Stimulated activated CD8-positive, alpha-beta memory T cell treated with anti-CD3 and anti-CD28 coated beads, Interleukin-15, amount 100 ng/mL, for 4 hours (primary cell): Measurements from ENCODE around the gene GRIK5.
A peak's percentile ranks its signal among the peaks of the same experiment; 100 is the strongest.

ENCODE experiments used
- DNase-seq, 2 donors: peaks; one replicate each; pipeline ENCODE4 v3.0.0-alpha.2; 2020; ENCODE audit warnings: low read depth in 2 of 2

GRIK5 gene

GRCh38 chr19:41956621-41957020, 113.4 kb downstream of the GRIK5 start:
- no peak for DNase-seq

GRCh38 chr19:41955521-41955920, 114.5 kb downstream of the GRIK5 start:
- no peak for DNase-seq

GRCh38 chr19:41951686-41952172, 118.3 kb downstream of the GRIK5 start:
- peak; percentile 61 to 71 for DNase-seq
